Right lobe of liver (tissue), 4 donors: ENCODE results near the gene HDAC7.

ENCODE experiments used
- CTCF ChIP-seq, 4 donors: fragments of 200-600 bp in 3 of 4; fragments of 450-650 bp in 1 of 4; IDR thresholded peaks; one replicate each; pipeline versions ENCODE4 v1.5.1 to v1.8.0; 2016 to 2022; ENCODE audit warnings: antibody characterized with exemption in 4 of 4, mild to moderate bottlenecking in 2 of 4
- POLR2A ChIP-seq: fragments of 450-650 bp; IDR thresholded peaks from one replicate; pipeline ENCODE4 v1.6.1; 2017; ENCODE audit warnings: antibody characterized with exemption, mild to moderate bottlenecking
- donor health status: DM: no; HTN: no; CAD: no.
- donor health status: DM: no; HTN: no; CAD: no.
- donor health status: DM: no; HTN: yes; CAD: no.

GRCh38 chr12:47824635-47825034, 4.9 kb upstream of the HDAC7 start:
- no peak for TF ChIP-seq CTCF (IDR thresholded peaks at IDR 0.05)
- no peak for TF ChIP-seq POLR2A
